K562 (cell line): ENCODE results near the gene OR2G2. TPM values are rescaled to one million over a fixed set of nuclear protein-coding genes. Genes with fewer than 3 reads are reported as not detected.

Source experiments
- ATAC-seq: fragments of 200-7000 bp; cut with Tn5 transposase; 3 replicates; pipeline ENCODE4 v1.9.1; 2020; ENCODE audit warnings: moderate library complexity
- BruUV-seq: library from RNA; stranded (reverse); fragments of 400-500 nt; replicated peaks from 2 replicates; lab custom pipeline; 2021; lab: Mats Ljungman, UMichigan
- CTCF ChIA-PET: fragments of 300-600 bp; formaldehyde crosslinking; extraction: SDS; loops from one replicate; lab custom pipeline; 2021; ENCODE audit warnings: low intra/inter-chr PET ratio; lab: Yijun Ruan, JAX
- POLR2A ChIA-PET: fragments of 300-600, 350-650 bp; sonication (Branson Sonifier 250); formaldehyde crosslinking; extraction: SDS; loops from one replicate; lab custom pipeline; 2021; ENCODE audit warnings: antibody characterized with exemption, inconsistent platforms; lab: Yijun Ruan, JAX
- DNase-seq, 4 experiments: peaks; one replicate each; pipeline versions ENCODE4 v3.0.0 to v3.0.0-alpha.2; 2011 to 2018; ENCODE audit warnings: low spot score in 3 of 4, mixed read lengths in 3 of 4; ENCODE audit errors: extremely low read depth in 1 of 4
- FAIRE-seq: peaks from 2 replicates; lab custom pipeline; 2011; peaks lifted over from hg19 to GRCh38; lab: Jason Lieb, UNC
- H2AFZ ChIP-seq: 2 replicates; pipeline ENCODE4 v1.6.0; 2011; ENCODE audit warnings: low read depth, low read length, control low read depth, inconsistent platforms
- H3K27ac ChIP-seq: fragments of 200-600 bp; 3 replicates; pipeline ENCODE4 v1.8.0; 2011; ENCODE audit warnings: low read depth, mild to moderate bottlenecking, control low read depth, inconsistent platforms, low read length, moderate library complexity, mixed read lengths; ENCODE audit errors: extremely low read depth
- H3K27me3 ChIP-seq, 2 experiments: fragments of 300-600 bp in 1 of 2; 2 replicates in 1 of 2; 3 replicates in 1 of 2; pipeline versions ENCODE4 v1.6.0 to v1.8.0; 2011; ENCODE audit warnings: inconsistent platforms in 2 of 2, low read length in 2 of 2, mild to moderate bottlenecking in 1 of 2, mixed read lengths in 1 of 2, moderate library complexity in 1 of 2; ENCODE audit not compliant: control insufficient read depth in 2 of 2, insufficient read depth in 2 of 2
- H3K36me3 ChIP-seq: fragments of 300-600 bp; 3 replicates; pipeline ENCODE4 v1.8.0; 2011; ENCODE audit warnings: mild to moderate bottlenecking, low read length, inconsistent platforms; ENCODE audit not compliant: control insufficient read depth, insufficient read depth
- H3K4me1 ChIP-seq, 2 experiments: fragments of 200-600 bp in 1 of 2; replicated peaks in 1 of 2; 2 replicates in 1 of 2; 3 replicates in 1 of 2; pipeline versions ENCODE4 v1.5.1 to v1.8.0; 2011; ENCODE audit warnings: inconsistent platforms in 2 of 2, low read length in 2 of 2, mild to moderate bottlenecking in 1 of 2, mixed read lengths in 1 of 2, moderate library complexity in 1 of 2; ENCODE audit not compliant: control insufficient read depth in 2 of 2, insufficient read depth in 2 of 2
- H3K4me2 ChIP-seq: 2 replicates; pipeline ENCODE4 v1.6.1; 2011; ENCODE audit warnings: low read length, control low read depth, inconsistent platforms, mixed read lengths; ENCODE audit not compliant: insufficient read depth
- H3K4me3 ChIP-seq: fragments of 200-600 bp; sonication (generic), shearing (Covaris generic); 2 replicates; pipeline ENCODE4 v1.5.1; 2016; ENCODE audit warnings: control low read depth, inconsistent platforms
- H3K79me2 ChIP-seq: fragments of 200-600 bp; 3 replicates; pipeline ENCODE4 v1.8.0; 2011; ENCODE audit warnings: low read length, inconsistent platforms; ENCODE audit not compliant: control insufficient read depth, insufficient read depth
- H3K9ac ChIP-seq, 2 experiments: 2 replicates each; pipeline versions ENCODE4 v1.6.0 to v1.6.1; 2011; ENCODE audit warnings: low read depth in 2 of 2, low read length in 2 of 2, control low read depth in 1 of 2, inconsistent platforms in 1 of 2, mild to moderate bottlenecking in 1 of 2, mixed read lengths in 1 of 2; ENCODE audit not compliant: insufficient read depth in 1 of 2
- H3K9me1 ChIP-seq: one replicate; pipeline ENCODE4 v1.6.0; 2011; ENCODE audit warnings: inconsistent platforms, mild to moderate bottlenecking, low read length, moderate library complexity; ENCODE audit not compliant: control insufficient read depth, insufficient read depth
- H3K9me3 ChIP-seq: replicated peaks from 2 replicates; pipeline ENCODE4 v1.5.1; 2011; ENCODE audit warnings: low read depth, low read length, inconsistent platforms; ENCODE audit not compliant: control insufficient read depth, insufficient read depth
- H4K20me1 ChIP-seq: replicated peaks from 2 replicates; pipeline ENCODE4 v1.6.1; 2011; ENCODE audit warnings: low read length, inconsistent platforms, mixed read lengths; ENCODE audit not compliant: control insufficient read depth, insufficient read depth
- CBFB ChIP-seq: sonication (generic); formaldehyde crosslinking; IDR thresholded peaks from 2 replicates; pipeline ENCODE4 v1.4.0; 2020; ENCODE audit warnings: mild to moderate bottlenecking, missing genetic modification reagents
- ELK3 ChIP-seq: fragments of 450-650 bp; formaldehyde crosslinking; IDR thresholded peaks from 2 replicates; pipeline ENCODE4 v1.4.0; 2020; ENCODE audit warnings: mild to moderate bottlenecking
- GABPB2 ChIP-seq: fragments of 250-450 bp; sonication (Bioruptor Pico); conservative IDR thresholded peaks from 2 replicates; pipeline ENCODE4 v1.5.1; 2021; ENCODE audit warnings: mild to moderate bottlenecking
- MYC ChIP-seq, 2 experiments: fragments of 250-450 bp in 1 of 2; sonication (Bioruptor Pico) in 1 of 2; IDR thresholded peaks; 2 replicates each; pipeline versions ENCODE4 v1.5.1 to v1.6.1; 2012 to 2021; ENCODE audit warnings: low read depth in 2 of 2, borderline replicate concordance in 1 of 2, improper control_type of control experiment in 1 of 2, low read length in 1 of 2, mild to moderate bottlenecking in 1 of 2, moderate library complexity in 1 of 2
- PYGO2 ChIP-seq: fragments of 450-650 bp; IDR thresholded peaks from 2 replicates; pipeline ENCODE4 v1.6.1; 2016; ENCODE audit warnings: mild to moderate bottlenecking, missing genetic modification characterization, moderate library complexity, missing compliant biosample characterization
- RERE ChIP-seq: sonication (generic); formaldehyde crosslinking; IDR thresholded peaks from 2 replicates; pipeline ENCODE4 v1.8.0; 2023; ENCODE audit warnings: missing genetic modification reagents, mild to moderate bottlenecking, borderline replicate concordance
- SMARCA5 ChIP-seq: fragments of 450-650 bp; IDR thresholded peaks from 2 replicates; pipeline ENCODE4 v1.6.1; 2016
- ZNF436 ChIP-seq: fragments of 250-450, 450-650 bp; sonication (Bioruptor Pico); formaldehyde crosslinking; IDR thresholded peaks from 2 replicates; pipeline ENCODE4 v1.7.0; 2020; ENCODE audit warnings: mild to moderate bottlenecking
- ZNF518B ChIP-seq: fragments of 250-450 bp; sonication (Bioruptor Pico); IDR thresholded peaks from 2 replicates; pipeline ENCODE4 v1.5.0; 2021; ENCODE audit warnings: mild to moderate bottlenecking, moderate library complexity
- WGBS: fragments of 100-300 bp; shearing (Covaris generic); methylation state at CpG from one replicate; pipeline ENCODE4 v1.1.6; 2016; ENCODE audit warnings: low coverage, mixed read lengths; ENCODE audit not compliant: insufficient coverage; ENCODE audit errors: missing lambda C conversion rate; 5-methylcytosine and 5-hydroxymethylcytosine counted together
- in situ Hi-C: fragments of 300-500 bp; cut with MboI; formaldehyde crosslinking; loops from 4 replicates; pipeline ENCODE4 v1.15.0; 2018; ENCODE audit warnings: inconsistent platforms, mixed read lengths
- intact Hi-C: fragments of 100-400 bp; cut with micrococcal nuclease; formaldehyde crosslinking; loops from 2 replicates; pipeline ENCODE4 v1.14.2; 2022
- polyA plus RNA-seq, 8 experiments: library from polyadenylated mRNA; depleted of rRNA in 4 of 8; stranded (reverse) in 5 of 8; unstranded in 3 of 8; fragments of >200 nt; fragmentation: Nextera tagmentation in 2 of 8; fragmentation: Illumina TruSeq in 1 of 8; extraction: Ambion mirVana in 2 of 8; extraction: Trizol in 1 of 8; gene quantifications; 2 replicates each; pipeline versions ENCODE4 v1.2.1 to v1.2.3, GENCODE V29; 2011 to 2014; ENCODE audit warnings: inconsistent platforms in 1 of 8, missing spikeins in 1 of 8
- total RNA-seq, 7 experiments: library from RNA; depleted of rRNA in 6 of 7; stranded (reverse); fragments of >200 nt in 6 of 7; fragmentation: Illumina TruSeq in 2 of 7; extraction: Trizol in 2 of 7; gene quantifications; 2 replicates each; pipeline versions ENCODE4 v1.2.1 to v1.2.3, GENCODE V29; 2011 to 2021; ENCODE audit warnings: low replicate concordance in 1 of 7
- TF ChIP-seq, protein P1 (sequence below), 2 experiments: IDR thresholded peaks; 2 replicates each; pipeline ENCODE4 v1.6.1; 2011; ENCODE audit warnings: borderline replicate concordance in 1 of 2, control low read depth in 1 of 2, low read depth in 1 of 2, low read length in 1 of 2, mild to moderate bottlenecking in 1 of 2, mixed read lengths in 1 of 2, moderate library complexity in 1 of 2; ENCODE audit not compliant: insufficient read depth in 1 of 2, insufficient read length in 1 of 2, poor library complexity in 1 of 2, severe bottlenecking in 1 of 2; ENCODE audit errors: extremely low read depth in 1 of 2

The OR2G2 gene
- total and polyA plus RNA-seq, 9 of the 15 experiments (the other 6 are each of a cell fraction or from before 2014, with no cell fraction given): not detected

- intact Hi-C loops (no loop called here), in situ Hi-C loops (no loop called here)
- H3K9ac ChIP-seq: no peak overlapping the region
- no peaks in the 10 kb centered on the region for H3K9me1 ChIP-seq
- H4K20me1 ChIP-seq: no peaks in the 10 kb centered on the region
- no peaks in the 10 kb centered on the region for H3K79me2 ChIP-seq
- no TSS peak for BruUV-seq
- H3K4me1 ChIP-seq: peaks cover 0 to 7% of the 10 kb centered on the region in 2 experiments; a peak in 1 of 5 replicates
- H3K36me3 ChIP-seq: no peaks in the 10 kb centered on the region
- no peaks in the 10 kb centered on the region for H3K27me3 ChIP-seq
- H2AFZ ChIP-seq: no peak overlapping the region
- no peak overlapping the region for H3K4me2 ChIP-seq
- FAIRE-seq: no peak
- POLR2A ChIA-PET: no interaction called here
- no peak overlapping the region for H3K27ac ChIP-seq
- no peaks in the 10 kb centered on the region; the same call in 1 of the 2 replicates for H3K9me3 ChIP-seq
- H3K4me3 ChIP-seq: no peak overlapping the region
- no peak for DNase-seq
- 0% methylated on average over 4 of the region's 4 CpGs for whole genome bisulfite sequencing
- CTCF ChIA-PET: no interaction called here
- no peak for ATAC-seq
- TF ChIP-seq, protein P1, sequence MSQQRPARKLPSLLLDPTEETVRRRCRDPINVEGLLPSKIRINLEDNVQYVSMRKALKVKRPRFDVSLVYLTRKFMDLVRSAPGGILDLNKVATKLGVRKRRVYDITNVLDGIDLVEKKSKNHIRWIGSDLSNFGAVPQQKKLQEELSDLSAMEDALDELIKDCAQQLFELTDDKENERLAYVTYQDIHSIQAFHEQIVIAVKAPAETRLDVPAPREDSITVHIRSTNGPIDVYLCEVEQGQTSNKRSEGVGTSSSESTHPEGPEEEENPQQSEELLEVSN (IDR thresholded peaks at IDR 0.05; ENCODE audit: borderline replicate concordance in 1 of 2, extremely low read depth in 1 of 2, insufficient read depth in 1 of 2, insufficient read length in 1 of 2, low read depth in 1 of 2, low read length in 1 of 2, poor library complexity in 1 of 2, severe bottlenecking in 1 of 2): no peak
- no peak for TF ChIP-seq PYGO2 (tag)
- no peak for TF ChIP-seq ZNF436 (CRISPR knock-in tag)
- TF ChIP-seq SMARCA5: no peak
- TF ChIP-seq MYC (IDR thresholded peaks at IDR 0.05; ENCODE audit: low read depth, low read length): no peak
- TF ChIP-seq MYC (CRISPR knock-in tag; IDR thresholded peaks at IDR 0.05; ENCODE audit: borderline replicate concordance, low read depth): no peak
- TF ChIP-seq GABPB2 (CRISPR knock-in tag): no peak
- TF ChIP-seq ELK3 (CRISPR knock-in tag): no peak
- TF ChIP-seq RERE (CRISPR knock-in tag): no peak
- no peak for TF ChIP-seq CBFB
- no peak for TF ChIP-seq ZNF518B (CRISPR knock-in tag)
Observed at GRCh38 chr1:247638011-247638410, 49.9 kb downstream of the OR2G2 start.
